Neural cell (in vitro differentiated cells): ENCODE data around the gene RAB3IL1. TPM values are rescaled to one million over a fixed set of nuclear protein-coding genes. Genes with fewer than 3 reads are reported as not detected.
A peak's percentile ranks its signal among the peaks of the same experiment; 100 is the strongest.
"Not testable (repeated sequence)": the region's sequence is repeated elsewhere in the genome, so short reads cannot be mapped to it uniquely, and the experiment has no call there.

ENCODE experiments used
- H2AFZ ChIP-seq: fragments of 200-600, 300-800 bp; sonication (generic), shearing (Covaris generic); 2 replicates; pipeline ENCODE4 v1.6.0; 2014; ENCODE audit warnings: low read depth, mild to moderate bottlenecking, antibody characterized with exemption, low read length, moderate library complexity
- H3F3A ChIP-seq: fragments of 200-600 bp; shearing (Covaris generic); 2 replicates; pipeline ENCODE4 v1.6.1; 2016; ENCODE audit warnings: mild to moderate bottlenecking, moderate library complexity, mixed read lengths, antibody characterized with exemption, low read length; ENCODE audit not compliant: insufficient read depth, poor library complexity, severe bottlenecking
- H3K27ac ChIP-seq: fragments of 200-600, 300-800 bp; sonication (generic), shearing (Covaris generic); 2 replicates; pipeline ENCODE4 v1.5.1; 2014; ENCODE audit warnings: mild to moderate bottlenecking, low read length, moderate library complexity
- H3K27me3 ChIP-seq: fragments of 300-800, 200-600 bp; sonication (generic), shearing (Covaris generic); 2 replicates; pipeline ENCODE4 v1.6.0; 2014; ENCODE audit warnings: mild to moderate bottlenecking, low read depth, low read length, moderate library complexity; ENCODE audit not compliant: insufficient read depth
- H3K36me3 ChIP-seq: fragments of 300-800, 200-600 bp; sonication (generic), shearing (Covaris generic); 2 replicates; pipeline ENCODE4 v1.5.1; 2014; ENCODE audit warnings: mild to moderate bottlenecking, antibody characterized with exemption, low read length, moderate library complexity; ENCODE audit not compliant: insufficient read depth
- H3K4me2 ChIP-seq: fragments of 300-800, 200-600 bp; sonication (generic), shearing (Covaris generic); 2 replicates; pipeline ENCODE4 v1.6.0; 2014; ENCODE audit warnings: mild to moderate bottlenecking, low read length
- H3K4me3 ChIP-seq: fragments of 300-800, 200-600 bp; sonication (generic), shearing (Covaris generic); 2 replicates; pipeline ENCODE4 v1.5.1; 2014; ENCODE audit warnings: mild to moderate bottlenecking, low read length, moderate library complexity
- H3K79me2 ChIP-seq: fragments of 200-600 bp; shearing (Covaris generic); replicated peaks from 2 replicates; pipeline ENCODE4 v1.6.0; 2014; ENCODE audit warnings: mild to moderate bottlenecking, low read length, moderate library complexity; ENCODE audit not compliant: insufficient read depth
- H3K9ac ChIP-seq: fragments of 300-800, 200-600 bp; sonication (generic), shearing (Covaris generic); 2 replicates; pipeline ENCODE4 v1.6.1; 2016; ENCODE audit warnings: mild to moderate bottlenecking, low read length, mixed read lengths
- H3K9me2 ChIP-seq: fragments of 200-600 bp; shearing (Covaris generic); 2 replicates; pipeline ENCODE4 v1.6.1; 2016; ENCODE audit warnings: mild to moderate bottlenecking, low read length, mixed read lengths; ENCODE audit not compliant: insufficient read depth
- H3K9me3 ChIP-seq: fragments of 200-600, 300-800 bp; sonication (generic), shearing (Covaris generic); 2 replicates; pipeline ENCODE4 v1.6.1; 2016; ENCODE audit warnings: mild to moderate bottlenecking, mixed run types, low read length, moderate library complexity, mixed read lengths
- H4K20me1 ChIP-seq: fragments of 200-600 bp; shearing (Covaris generic); 2 replicates; pipeline ENCODE4 v1.6.1; 2016; ENCODE audit warnings: mild to moderate bottlenecking, mixed run types; ENCODE audit not compliant: insufficient read depth
- EP300 ChIP-seq: fragments of 450-650 bp; conservative IDR thresholded peaks from 2 replicates; pipeline ENCODE4 v1.6.1; 2014; ENCODE audit warnings: antibody characterized with exemption, mild to moderate bottlenecking, moderate library complexity; ENCODE audit not compliant: poor library complexity, severe bottlenecking
- EZH2 ChIP-seq: fragments of 200-600, 300-800 bp; shearing (Covaris generic), sonication (generic); IDR thresholded peaks from 2 replicates; pipeline ENCODE4 v1.6.1; 2014; ENCODE audit warnings: antibody characterized with exemption, low read length, borderline replicate concordance, mild to moderate bottlenecking; ENCODE audit not compliant: insufficient read depth, poor library complexity, severe bottlenecking
- MXI1 ChIP-seq: fragments of 450-650 bp; conservative IDR thresholded peaks from 2 replicates; pipeline ENCODE4 v1.6.1; 2014; ENCODE audit warnings: antibody characterized with exemption, mild to moderate bottlenecking; ENCODE audit not compliant: poor library complexity, severe bottlenecking
- POLR2AphosphoS5 ChIP-seq: IDR thresholded peaks from 2 replicates; pipeline ENCODE4 v1.6.1; 2012
- RAD21 ChIP-seq: fragments of 450-650 bp; conservative IDR thresholded peaks from 2 replicates; pipeline ENCODE4 v1.6.1; 2014; ENCODE audit warnings: antibody characterized with exemption, mild to moderate bottlenecking, moderate library complexity
- SMC3 ChIP-seq: fragments of 450-650 bp; conservative IDR thresholded peaks from 2 replicates; pipeline ENCODE4 v1.6.1; 2014; ENCODE audit warnings: antibody characterized with exemption, mild to moderate bottlenecking, moderate library complexity; ENCODE audit not compliant: poor library complexity
- TAF1 ChIP-seq: IDR thresholded peaks from 2 replicates; pipeline ENCODE4 v1.6.1; 2012; ENCODE audit warnings: low read depth
- polyA minus RNA-seq: library from RNA; depleted of rRNA, polyadenylated mRNA; stranded (reverse); fragments of >200 nt; gene quantifications from 2 replicates; pipeline ENCODE4 v1.2.3, GENCODE V29; 2014
- polyA plus RNA-seq: library from polyadenylated mRNA; depleted of rRNA; stranded (reverse); fragments of >200 nt; gene quantifications from 2 replicates; pipeline ENCODE4 v1.2.3, GENCODE V29; 2014
- TF ChIP-seq, protein P1 (sequence below): fragments of 450-650 bp; IDR thresholded peaks from 2 replicates; pipeline ENCODE4 v1.5.1; 2014; ENCODE audit warnings: antibody characterized with exemption, mild to moderate bottlenecking, moderate library complexity; ENCODE audit not compliant: poor library complexity, severe bottlenecking

The RAB3IL1 gene, protein sequence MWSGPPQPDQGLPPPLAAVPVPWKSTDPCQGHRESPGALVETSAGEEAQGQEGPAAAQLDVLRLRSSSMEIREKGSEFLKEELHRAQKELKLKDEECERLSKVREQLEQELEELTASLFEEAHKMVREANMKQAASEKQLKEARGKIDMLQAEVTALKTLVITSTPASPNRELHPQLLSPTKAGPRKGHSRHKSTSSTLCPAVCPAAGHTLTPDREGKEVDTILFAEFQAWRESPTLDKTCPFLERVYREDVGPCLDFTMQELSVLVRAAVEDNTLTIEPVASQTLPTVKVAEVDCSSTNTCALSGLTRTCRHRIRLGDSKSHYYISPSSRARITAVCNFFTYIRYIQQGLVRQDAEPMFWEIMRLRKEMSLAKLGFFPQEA
- polyA plus RNA-seq (1.6 and 4.0 TPM in 2 replicates), polyA minus RNA-seq (1.9 TPM in 2 replicates)

DNA sequence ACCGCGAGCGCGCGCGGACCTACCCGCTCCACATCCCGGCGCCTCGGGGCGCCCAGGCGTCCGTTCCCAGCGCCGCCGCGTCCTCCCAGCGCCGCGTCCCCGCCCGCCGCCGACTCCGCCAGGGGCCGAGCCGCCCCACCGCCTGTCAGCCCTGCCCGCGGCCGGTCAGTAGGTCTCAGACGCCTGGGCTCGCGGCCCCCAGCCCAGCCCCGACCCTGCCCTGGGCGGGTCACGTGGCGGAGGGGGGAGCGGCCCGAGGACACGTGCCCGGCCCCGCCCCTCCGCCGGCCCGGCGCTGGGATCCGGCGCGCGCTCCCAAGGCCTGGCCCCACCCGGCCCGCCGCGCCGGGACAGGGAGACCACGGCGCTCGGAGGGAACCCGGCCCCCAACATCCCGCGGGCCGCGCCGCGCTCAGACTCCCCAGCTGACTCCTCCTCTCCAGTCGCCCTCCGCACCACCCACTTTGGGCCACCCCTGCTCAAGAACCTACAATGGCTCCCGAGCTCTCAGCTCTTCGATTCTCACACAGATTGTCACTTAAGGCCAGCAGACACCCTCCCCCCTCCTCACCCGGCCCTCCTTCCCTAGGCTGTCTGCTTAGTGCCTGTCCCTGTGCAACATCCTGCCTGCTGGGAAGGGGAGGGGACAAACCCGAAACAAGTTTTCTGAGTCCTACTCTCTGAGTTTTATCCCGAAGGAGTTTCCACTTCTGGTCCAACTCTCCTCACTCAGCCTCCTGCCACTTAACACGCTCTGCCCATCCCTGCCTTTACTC lies at the start of gene RAB3IL1:
Gene RAB3IL1, minus strand, starts transcription at position 233 of the 776 bp plus-strand sequence. Its CDS starts 199 bp downstream, at position 34.
- no peaks in the 10 kb centered on the region for H3K9me3 ChIP-seq
- H2AFZ ChIP-seq, result no peak within 1 kb of the TSS
- no peaks in the 10 kb centered on the region for H3K79me2 ChIP-seq
- peak within 1 kb of the TSS; percentile 69 for H3K4me3 ChIP-seq
- H3K36me3 ChIP-seq, result no peaks in the 10 kb centered on the region
- H3K9me2 ChIP-seq, result no peaks in the 10 kb centered on the region
- no peaks in the 10 kb centered on the region for H4K20me1 ChIP-seq
- no peaks in the 10 kb centered on the region for H3F3A ChIP-seq
- no peak within 1 kb of the TSS for H3K27ac ChIP-seq
- TF ChIP-seq EP300 (peak; percentile 18), MXI1 (peak; percentile 79), POLR2AphosphoS5 (peak; percentile 26), SMC3 (no peak)
- peaks cover 28% of the 10 kb centered on the region for H3K27me3 ChIP-seq
- H3K4me2 ChIP-seq, result no peak within 1 kb of the TSS
- peak within 1 kb of the TSS; percentile 59 for H3K9ac ChIP-seq

DNA sequence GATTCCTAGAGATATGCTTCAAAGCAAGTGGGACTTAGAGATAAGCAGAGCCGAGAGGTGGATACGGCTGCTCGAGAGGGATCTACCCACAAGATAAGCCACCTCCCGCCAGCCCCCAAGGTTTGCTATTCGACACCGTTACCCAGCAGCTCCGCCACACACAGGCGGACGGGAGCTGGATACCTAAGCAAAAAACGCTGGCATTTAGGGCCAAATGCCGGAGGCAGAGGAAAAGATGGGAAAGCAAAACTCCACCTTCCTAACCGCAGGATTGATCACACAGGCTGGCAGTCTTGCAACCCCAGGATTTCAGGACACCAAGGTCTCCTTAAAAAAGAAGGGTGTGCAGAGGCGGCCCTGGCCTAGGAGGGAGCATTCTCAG lies 49.4 kb upstream of the RAB3IL1 start:
- H3K36me3 ChIP-seq, result peaks cover 17% of the 10 kb centered on the region
- H2AFZ ChIP-seq, result no peak overlapping the region
- H3F3A ChIP-seq, result no peaks in the 10 kb centered on the region
- H3K9me2 ChIP-seq, result no peaks in the 10 kb centered on the region
- peak overlapping the region; percentile 97 for H3K9ac ChIP-seq
- peak overlapping the region; percentile 98 for H3K27ac ChIP-seq
- TF ChIP-seq EP300, result no peak
- TF ChIP-seq EZH2, result no peak
- peak overlapping the region; percentile 66 for H3K4me2 ChIP-seq
- no peaks in the 10 kb centered on the region for H3K9me3 ChIP-seq
- H3K79me2 ChIP-seq, result peaks cover 23% of the 10 kb centered on the region
- no peaks in the 10 kb centered on the region for H3K27me3 ChIP-seq
- peak overlapping the region; percentile 86 for H3K4me3 ChIP-seq
- H4K20me1 ChIP-seq, result no peaks in the 10 kb centered on the region

DNA sequence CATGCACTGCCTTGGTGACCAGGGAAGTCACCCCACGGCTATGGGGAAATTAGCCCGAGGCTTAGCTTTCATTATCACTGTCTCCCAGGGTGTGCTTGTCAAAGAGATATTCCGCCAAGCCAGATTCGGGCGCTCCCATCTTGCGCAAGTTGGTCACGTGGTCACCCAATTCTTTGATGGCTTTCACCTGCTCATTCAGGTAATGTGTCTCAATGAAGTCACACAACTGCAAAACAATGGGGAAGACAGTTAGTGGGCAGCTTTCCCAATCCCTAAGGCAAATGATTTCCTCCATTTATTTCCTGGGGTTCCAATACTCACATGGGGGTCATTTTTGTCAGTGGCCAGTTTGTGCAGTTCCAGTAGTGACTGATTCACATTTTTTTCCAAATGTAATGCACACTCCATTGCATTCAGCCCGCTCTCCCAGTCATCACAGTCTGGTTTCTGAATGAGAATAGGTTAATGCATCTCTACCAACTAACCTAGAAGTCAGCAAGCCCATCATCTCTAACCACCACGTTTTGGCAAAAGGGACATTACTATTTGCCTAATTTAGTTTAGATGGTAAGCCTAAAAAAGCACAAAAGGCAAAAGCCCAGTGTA lies 47.4 kb upstream of the RAB3IL1 start:
- not testable (repeated sequence) for H3K27ac ChIP-seq, H3K9me2 ChIP-seq, H2AFZ ChIP-seq, H3K9me3 ChIP-seq, H3F3A ChIP-seq, H3K9ac ChIP-seq, H4K20me1 ChIP-seq, H3K27me3 ChIP-seq
- H3K4me3 ChIP-seq, result peak overlapping the region; percentile 86
- peak overlapping the region; percentile 66 for H3K4me2 ChIP-seq
- H3K79me2 ChIP-seq, result peaks cover 23% of the 10 kb centered on the region
- peaks cover 17% of the 10 kb centered on the region for H3K36me3 ChIP-seq

DNA sequence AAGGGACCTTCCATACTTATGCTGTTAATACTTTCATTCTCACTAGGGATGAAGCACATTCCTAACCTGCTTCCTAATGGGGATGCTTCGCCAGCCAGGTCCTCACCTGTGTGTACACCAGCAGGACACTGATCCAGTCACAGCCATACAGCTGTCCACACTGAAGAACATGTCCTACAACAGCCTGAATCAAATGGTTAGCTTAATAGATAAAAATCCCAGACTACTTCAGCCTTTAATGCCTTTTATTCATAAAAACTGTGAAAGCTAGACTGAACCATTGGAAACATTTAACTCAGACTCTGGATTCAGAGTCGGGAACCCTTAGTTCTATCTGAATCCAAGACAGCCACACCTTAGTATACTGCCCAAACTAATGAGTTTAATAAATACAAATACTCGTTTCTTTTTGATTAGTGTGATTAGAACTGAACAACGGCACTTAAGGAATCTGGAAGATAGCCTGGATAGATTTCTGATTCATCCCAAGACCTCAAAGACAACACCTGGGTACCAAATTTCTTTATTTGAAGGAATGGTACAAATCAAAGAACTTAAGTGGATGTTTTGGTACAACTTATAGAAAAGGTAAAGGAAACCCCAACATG lies 46.8 kb upstream of the RAB3IL1 start:
- peaks cover 17% of the 10 kb centered on the region for H3K36me3 ChIP-seq
- H3K79me2 ChIP-seq, result peaks cover 23% of the 10 kb centered on the region
- peak overlapping the region; percentile 86 for H3K4me3 ChIP-seq
- H3F3A ChIP-seq, result no peaks in the 10 kb centered on the region
- no peak overlapping the region for H3K4me2 ChIP-seq
- no peaks in the 10 kb centered on the region for H3K9me2 ChIP-seq
- no peak overlapping the region for H3K9ac ChIP-seq
- no peak overlapping the region for H2AFZ ChIP-seq
- no peaks in the 10 kb centered on the region for H3K9me3 ChIP-seq
- H3K27me3 ChIP-seq, result no peaks in the 10 kb centered on the region
- H3K27ac ChIP-seq, result no peak overlapping the region
- H4K20me1 ChIP-seq, result no peaks in the 10 kb centered on the region
- TF ChIP-seq SMC3 (no peak), MXI1 (no peak), TAF1 (no peak), EP300 (no peak), POLR2AphosphoS5 (no peak), EZH2 (no peak), RAD21 (no peak)
- TF ChIP-seq, protein P1, sequence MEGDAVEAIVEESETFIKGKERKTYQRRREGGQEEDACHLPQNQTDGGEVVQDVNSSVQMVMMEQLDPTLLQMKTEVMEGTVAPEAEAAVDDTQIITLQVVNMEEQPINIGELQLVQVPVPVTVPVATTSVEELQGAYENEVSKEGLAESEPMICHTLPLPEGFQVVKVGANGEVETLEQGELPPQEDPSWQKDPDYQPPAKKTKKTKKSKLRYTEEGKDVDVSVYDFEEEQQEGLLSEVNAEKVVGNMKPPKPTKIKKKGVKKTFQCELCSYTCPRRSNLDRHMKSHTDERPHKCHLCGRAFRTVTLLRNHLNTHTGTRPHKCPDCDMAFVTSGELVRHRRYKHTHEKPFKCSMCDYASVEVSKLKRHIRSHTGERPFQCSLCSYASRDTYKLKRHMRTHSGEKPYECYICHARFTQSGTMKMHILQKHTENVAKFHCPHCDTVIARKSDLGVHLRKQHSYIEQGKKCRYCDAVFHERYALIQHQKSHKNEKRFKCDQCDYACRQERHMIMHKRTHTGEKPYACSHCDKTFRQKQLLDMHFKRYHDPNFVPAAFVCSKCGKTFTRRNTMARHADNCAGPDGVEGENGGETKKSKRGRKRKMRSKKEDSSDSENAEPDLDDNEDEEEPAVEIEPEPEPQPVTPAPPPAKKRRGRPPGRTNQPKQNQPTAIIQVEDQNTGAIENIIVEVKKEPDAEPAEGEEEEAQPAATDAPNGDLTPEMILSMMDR, result no peak
